HG03175 (cell line): ENCODE measurements around the gene KHDC1L.
"Not testable (repeated sequence)": the region's sequence is repeated elsewhere in the genome, so short reads cannot be mapped to it uniquely, and the experiment has no call there.

Source experiments
- ATAC-seq: cut with Tn5 transposase; IDR thresholded peaks from one replicate; pipeline ENCODE4 v1.9.1; 2021; ENCODE audit warnings: mild to moderate bottlenecking, moderate library complexity; ENCODE audit not compliant: unreplicated experiment

The KHDC1L gene, protein sequence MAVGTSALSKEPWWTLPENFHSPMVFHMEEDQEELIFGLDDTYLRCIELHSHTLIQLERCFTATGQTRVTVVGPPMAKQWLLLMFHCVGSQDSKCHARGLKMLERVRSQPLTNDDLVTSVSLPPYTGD

DNA sequence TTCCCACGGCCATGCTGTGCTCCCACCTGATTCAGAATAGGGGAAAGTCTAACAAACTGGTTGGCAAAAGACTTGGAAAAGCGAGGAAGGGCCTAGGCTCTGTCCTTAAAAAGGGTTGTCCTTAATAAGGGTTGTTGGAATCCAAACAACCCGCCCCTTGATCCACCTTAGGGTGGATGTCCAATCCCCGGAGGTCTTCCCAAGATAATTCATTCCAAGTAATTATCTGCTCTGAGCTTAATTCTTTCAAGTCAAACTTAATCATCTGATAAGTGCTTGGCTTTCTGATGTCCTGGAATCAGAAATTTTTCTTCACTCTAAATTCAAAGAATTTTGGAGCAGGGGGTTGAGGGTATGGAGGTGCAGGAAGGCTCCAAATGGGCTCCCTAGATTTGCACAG is at the start of gene KHDC1L:
Gene KHDC1L, minus strand, starts transcription at position 101 of the 400 bp plus-strand sequence. Its CDS starts 88 bp downstream, at position 13.
- no peak for ATAC-seq

DNA sequence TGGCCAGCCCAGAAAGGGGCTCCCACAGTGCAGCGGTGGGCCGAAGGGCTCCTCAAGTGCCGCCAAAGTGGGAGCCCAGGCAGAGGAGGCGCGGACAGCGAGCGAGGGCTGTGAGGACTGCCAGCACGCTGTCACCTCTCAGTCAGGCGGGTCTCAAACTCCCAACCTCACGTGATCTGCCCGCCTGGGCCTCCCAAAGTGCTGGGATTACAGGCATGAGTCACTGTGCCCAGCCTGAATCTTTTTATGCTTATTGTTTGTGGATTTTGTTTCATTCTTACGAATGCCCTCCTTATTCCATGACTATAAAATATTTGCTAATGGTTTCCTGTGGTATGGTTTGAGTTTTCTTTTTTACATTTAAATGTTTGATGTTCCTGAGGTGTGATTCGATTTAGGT is 44.0 kb upstream of the KHDC1L start:
- not testable (repeated sequence) for ATAC-seq

DNA sequence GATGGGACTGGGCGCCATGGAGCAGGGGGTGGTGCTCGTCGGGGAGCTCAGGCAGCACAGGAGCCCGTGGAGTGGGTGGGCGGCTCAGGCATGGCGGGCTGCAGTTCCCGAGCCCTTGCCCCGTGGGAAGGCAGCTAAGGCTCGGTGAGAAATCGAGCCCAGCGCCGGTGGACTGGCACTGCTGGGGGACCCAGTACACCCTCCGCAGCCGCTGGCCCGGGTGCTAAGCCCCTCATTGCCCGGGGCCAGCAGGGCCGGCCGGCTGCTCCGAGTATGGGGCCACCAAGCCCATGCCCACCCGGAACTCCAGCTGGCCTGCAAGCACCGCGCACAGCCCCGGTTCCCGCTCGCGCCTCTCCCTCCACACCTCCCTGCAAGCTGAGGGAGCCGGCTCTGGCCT is 43.6 kb upstream of the KHDC1L start:
- not testable (repeated sequence) for ATAC-seq

DNA sequence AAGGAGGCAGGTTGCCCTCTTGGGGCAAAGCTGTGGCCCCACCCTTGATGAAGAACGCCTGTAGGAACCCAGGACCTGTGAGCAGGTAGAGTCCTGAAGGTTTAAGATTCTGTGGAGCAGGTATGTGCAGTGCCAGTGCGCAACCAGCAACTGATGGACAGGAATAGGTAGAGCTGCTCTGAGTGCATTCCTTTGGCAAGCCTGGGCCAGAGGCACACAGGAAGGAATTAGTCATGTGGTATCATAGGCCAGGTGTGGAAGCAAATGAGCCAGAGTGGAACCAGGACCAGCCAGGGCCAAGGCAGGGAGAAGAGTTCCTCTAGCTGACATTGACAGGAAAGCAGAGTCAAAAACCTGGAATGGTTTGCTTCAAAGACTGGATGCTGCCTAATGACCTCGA is 39.1 kb upstream of the KHDC1L start:
- ATAC-seq: no peak

DNA sequence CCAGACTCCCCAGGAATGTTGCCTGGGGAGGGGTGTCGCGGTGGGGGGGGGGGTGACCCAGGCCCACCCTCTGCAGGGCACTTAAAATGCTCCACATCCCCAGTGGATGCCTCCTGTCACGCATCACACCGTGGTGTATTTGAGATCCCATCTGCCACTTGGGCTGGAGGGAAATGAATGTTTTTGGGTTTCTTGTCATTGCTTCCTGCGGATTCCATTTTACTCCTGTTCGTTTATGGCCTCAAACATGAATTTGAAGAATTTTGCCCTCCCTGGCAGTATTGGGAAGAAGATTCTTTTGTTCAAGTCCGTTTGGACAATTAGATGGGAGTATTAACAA is 38.2 kb upstream of the KHDC1L start:
- peak; percentile 6 for ATAC-seq

DNA sequence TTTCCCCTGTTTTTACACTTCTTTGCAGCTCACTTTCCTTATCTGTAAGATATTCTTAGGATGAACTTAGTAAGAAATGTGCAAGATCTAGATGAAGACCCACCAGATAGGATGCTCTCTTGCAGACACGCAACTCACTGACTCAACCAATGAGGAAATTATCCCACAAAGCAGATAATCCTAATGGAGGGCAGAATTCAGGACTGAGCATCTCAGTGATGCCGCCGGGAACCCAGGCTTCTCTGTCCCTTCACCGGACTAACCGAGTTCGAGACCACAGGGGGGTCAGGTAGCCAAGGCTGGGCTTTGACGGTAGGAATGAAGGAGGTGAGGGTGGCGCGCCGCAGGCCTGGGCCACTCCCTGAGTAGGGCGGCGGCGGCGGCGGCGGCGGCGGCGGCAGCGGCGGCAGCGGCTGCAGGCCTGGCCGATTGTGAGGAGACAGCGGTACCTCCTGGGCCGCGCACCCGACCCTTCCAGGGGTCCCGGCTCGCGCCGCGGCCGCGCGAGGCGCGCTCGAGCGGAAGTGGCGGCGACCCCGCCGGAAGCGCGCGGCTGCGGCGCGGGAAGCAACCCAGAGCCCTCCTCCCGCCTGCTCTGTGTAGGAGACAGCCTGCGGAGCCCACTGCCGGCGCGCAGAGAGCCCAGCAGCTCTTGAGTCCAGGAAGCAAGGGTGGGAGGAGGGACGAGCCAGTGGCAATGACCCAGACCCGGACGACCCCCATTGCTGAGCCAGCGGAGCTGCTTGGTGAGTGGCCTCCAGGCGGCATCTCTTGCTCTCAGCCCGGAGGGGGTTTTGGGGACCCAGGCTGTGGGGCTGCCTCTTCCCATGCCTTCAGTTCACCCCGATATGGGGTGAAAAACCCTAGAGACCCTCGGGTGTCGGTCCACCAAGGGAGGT is 37.6 kb upstream of the KHDC1L start, which contains the start of gene KHDC1:
Gene KHDC1, minus strand, starts transcription at position 526 of the 899 bp plus-strand sequence. CDS start 20,679 bp downstream, outside the sequence.
- ATAC-seq: peak; percentile 86

DNA sequence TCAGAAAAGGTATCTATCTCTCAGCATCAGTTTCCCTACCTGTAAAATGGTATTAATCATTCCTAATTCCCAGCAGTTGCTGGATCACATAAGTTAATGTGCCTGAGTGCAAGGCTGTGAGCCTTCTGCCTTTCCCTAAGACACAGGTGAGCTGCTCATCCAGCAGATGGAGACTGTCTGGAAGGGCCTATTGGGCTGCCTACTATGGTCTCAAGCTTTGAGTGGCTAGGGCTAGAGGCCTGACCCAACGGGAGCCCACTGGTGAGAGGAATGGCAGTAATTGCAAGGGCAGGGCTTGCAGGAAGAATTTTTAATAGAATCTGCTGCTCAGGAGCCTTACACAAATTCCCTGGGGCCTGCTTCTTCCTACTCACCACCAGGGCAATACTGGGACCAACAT is 33.4 kb upstream of the KHDC1L start:
- no peak for ATAC-seq

DNA sequence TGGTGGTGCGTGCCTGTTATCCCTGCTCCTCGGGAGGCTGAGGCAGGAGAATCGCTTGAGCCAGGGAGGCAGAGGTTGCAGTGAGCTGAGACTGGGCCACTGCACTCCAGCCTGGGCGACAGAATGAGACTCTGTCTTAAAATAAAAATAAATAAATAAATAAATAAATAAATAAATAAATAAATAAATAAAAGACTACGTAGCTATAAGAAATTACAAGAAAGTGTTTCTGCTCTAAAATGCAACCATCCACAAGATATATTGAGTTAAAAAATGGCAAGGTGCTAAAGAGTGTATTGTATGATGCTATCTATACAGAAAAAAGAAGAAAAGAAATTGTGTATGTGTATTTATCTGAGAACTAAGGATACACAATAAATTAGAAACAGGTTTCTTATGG is 29.0 kb upstream of the KHDC1L start:
- not testable (repeated sequence) for ATAC-seq

DNA sequence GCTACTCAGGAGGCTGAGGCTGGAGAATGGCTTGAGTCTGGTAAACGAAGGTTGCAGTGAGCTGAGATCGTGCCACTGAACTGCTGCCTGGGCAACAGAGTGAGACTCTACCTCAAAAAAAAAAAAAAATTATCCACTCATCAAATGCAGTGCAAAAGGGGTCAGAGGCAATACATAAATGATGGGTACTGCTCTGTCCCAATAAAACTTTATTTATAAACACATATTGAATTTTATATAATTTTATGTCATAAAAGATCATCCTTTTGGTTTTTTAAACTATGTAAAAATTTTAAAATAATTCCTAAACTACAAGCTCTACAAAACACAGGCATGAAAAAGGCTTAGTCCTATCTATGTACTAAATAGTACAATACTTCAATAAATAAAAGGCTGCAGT is 27.4 kb upstream of the KHDC1L start:
- ATAC-seq: no peak

DNA sequence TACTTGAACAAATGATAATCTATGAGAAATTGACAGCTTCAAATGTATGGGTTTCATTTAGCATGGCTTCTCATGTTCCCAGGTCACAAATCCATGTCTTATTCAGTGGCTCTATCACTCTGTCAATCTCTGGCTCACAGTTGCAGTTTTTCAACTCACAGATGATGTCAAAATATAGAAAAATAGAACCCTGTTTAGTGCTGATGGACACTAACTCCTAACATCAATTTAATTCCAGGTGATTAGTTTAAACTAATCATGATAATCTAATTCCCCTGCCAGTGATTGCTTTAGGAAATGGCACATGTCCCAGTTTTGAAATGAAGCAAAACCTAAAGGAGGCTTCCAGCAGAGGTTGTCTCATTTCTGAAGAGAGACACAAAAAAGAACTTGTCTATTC is 24.7 kb upstream of the KHDC1L start:
- ATAC-seq: no peak

DNA sequence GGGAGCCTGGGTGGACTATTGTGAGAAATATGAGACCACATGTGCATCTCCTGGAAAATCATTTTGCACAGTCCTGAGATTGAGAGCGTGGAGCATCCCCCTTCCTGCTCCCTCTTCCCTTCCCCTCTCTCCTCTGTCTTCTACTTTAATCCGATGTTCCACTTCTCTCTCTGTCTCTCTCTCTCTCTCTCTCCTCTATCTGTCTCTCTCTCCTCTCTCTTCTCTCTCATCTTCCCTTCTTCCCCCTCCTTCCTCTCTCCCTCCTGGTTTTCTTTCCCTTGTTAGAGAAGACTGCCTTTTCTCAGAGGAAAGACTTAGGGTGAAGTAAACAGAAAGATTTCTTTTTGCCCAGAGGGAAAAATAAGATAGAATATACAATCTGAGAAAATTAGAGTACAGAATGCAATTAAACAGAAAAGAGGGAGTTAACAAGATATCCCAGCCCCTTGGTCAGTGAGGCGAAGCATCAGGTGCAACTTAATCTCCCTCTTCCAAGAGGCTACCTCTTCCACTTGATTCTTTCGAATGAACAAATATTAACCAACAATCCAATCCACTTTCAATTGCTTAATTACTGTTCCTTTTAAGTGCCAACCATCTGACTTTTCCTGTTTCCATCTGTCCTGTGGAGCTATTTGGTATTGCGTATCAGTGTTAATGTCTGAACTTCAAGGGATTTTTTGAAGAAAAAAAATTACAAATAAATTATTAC is 23.1 kb upstream of the KHDC1L start:
- ATAC-seq: no peak

DNA sequence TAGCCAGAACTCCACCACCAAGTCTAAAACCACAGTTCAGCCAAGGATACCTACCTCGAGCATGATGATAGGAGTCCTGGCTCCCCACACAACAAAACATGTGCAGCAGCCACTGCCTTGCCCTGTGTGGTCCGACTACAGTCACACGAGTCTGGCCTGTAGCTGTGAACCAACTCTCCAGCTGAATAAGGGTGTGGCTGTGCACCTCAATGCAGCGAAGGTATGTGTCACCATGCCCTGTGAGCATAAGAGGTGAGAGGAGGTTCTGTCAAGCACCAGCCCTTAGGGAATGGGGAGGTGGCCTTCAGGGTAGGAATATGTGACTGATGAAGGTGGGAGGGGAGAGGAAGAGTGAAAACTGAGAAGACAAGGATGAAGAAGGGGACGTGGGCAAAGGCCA is 16.7 kb upstream of the KHDC1L start:
- ATAC-seq: no peak

DNA sequence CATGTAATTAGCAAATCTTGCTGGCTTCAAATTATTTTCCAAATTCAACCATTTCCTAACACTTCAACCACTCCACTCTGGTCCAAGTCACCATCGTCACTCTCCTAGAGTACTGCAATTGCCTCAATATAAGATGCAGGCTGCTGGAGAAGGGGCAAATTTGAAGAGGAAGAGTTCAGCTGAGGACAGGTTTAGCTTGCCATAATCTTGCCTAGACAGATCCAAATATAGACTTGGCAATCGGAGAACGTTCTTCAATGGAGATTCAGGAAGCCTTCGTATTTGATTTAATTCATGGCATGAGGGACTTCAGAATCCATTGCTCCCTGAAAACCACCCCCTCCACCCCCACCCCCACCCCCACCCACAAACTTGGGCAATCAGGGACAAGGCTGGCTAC is 15.4 kb upstream of the KHDC1L start:
- no peak for ATAC-seq

DNA sequence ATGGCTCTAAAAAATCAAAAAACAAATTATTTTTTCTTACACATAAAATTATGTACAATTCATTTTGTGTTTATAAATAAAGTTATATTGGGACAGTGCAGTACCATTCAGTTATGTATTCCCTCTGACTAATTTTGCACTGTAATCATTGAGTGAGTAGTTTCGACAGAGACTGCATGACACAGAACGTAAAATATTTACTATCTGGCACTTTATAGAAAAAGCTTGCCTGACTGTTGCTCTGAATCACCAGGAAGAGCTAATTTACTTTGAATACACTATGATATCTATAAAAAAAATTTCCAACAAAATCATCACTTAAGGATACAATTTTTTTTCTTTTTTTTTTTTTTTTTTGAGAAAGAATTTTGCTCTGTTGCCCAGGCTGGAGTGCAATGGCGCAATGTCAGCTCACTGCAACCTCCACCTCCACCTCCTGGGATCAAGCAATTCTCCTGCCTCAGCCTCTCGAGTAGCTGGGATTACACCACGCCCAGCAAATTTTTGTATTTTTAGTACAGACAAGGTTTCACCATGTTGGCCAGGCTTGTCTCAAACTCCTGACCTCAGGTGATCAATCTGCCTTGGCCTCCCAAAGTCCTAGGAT is 11.0 kb upstream of the KHDC1L start:
- ATAC-seq: no peak

DNA sequence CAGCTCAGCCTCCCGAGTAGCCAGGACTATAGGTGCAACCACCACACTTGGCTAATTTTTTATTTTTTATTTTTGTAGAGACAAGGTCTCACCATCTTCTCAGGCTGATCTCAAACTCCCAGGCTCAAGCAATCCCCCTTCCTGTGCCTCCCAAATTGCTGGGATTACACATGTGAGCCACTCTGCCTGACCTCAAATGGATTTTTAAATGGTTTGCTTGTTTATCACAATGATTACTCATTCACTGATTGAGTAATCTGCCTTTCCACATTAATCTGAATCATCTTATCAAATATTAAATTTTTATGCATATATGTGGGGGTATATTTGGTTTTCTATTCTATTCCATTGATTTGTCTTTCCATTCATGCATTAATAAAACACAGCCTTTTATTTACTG is 9.4 kb upstream of the KHDC1L start:
- no peak for ATAC-seq

DNA sequence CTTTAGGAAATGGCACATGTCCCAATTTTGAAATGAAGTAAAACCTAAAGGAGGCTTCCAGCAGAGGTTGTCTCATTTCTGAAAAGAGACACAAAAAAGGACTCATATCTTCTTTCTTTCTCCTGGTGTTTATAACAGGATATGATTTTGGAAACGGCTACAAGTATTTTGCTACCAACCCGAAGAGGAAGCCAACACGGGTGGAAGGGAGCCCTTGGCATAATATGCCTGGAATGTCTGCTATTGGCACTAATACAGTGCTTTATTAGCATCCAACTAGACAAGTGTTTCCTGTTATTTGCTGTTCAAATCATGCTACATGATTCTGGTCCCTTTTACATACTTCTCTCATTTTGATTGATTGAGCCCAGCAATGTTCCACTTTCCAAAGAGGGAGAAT is 8.7 kb upstream of the KHDC1L start:
- not testable (repeated sequence) for ATAC-seq

DNA sequence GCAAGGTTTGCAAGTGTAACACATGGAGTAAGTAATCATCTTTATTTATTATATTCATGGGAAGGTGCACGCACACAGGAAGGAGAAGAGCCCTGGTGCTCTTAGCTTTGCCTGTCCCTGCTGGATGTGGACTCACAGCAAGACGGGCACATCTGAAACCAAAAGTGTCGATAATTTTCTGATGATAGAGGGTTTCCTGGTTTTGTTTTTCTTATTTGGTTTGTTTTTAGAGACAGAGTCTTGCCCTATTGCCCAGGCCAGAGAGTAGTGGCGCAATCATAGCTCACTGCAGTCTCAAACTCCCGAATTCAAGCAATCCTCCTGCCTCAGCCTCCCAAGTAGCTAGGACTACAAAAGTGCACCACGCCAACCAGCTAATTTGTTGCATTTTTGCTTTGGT is 7.8 kb upstream of the KHDC1L start:
- no peak for ATAC-seq

DNA sequence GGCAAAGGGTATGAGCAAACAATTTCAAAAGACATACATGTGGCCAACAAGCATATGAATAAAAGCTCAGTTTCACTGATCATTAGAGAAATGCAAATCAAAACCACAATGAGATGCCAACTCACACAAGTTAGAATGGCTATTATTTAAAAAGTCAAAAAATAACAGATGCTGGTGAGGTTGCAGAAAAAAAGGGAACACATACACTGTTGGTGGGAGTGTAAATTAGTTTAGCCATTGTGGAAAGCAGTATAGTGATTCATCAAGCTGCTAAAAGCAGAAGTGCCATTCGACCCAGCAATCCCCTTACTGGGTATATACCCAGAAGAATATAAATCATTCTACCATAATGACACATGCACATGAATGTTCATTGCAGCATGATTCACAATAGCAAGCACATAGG is 6.7 kb upstream of the KHDC1L start:
- peak; percentile 43 for ATAC-seq

DNA sequence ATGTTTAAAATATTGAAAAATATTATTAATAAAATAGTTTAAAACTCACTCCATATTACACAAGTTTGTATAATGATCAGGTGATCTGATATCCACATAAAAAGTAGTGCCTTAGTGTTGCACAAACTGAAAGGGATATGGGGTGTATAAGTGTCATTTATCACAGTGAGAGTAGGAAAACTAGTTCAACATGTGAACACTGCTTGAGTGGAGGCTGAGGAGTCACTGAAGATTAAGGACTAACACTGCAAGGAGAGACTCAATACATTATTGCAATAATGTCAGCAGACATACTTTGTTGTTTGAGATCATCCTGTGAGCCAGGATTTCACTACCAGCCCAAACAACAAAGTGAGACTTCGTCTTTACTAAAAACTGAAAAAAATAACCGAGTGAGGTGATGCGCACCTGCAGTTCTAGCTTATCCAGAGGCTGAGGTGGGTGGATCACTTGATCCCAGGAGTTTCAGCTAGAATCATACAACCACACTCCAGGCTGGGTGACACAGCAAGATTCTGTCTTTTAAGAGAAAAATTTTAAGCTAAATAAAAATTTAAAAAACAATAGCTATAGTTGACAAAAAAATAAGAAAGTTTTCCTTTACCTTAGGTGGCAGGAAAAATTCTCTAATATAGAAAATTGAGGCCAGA is 2.4 kb upstream of the KHDC1L start:
- ATAC-seq: no peak

DNA sequence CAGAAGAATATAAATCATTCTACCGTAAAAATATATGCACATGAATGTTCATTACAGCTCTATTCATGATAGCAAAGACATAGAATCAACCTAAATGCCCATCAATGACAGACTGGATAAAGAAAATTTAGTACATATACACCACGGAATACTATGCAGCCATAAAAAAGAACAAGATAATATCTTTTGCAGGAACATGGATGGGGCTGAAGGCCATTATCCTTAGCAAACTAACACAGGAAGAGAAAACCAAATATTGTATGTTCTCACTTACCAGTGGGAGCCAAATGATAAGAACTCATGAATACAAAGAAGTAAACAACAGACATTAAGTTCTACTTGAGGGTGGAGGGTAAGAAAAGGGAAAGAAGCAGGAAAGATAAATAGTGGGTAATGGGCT is 8.4 kb downstream of the KHDC1L start:
- no peak for ATAC-seq

DNA sequence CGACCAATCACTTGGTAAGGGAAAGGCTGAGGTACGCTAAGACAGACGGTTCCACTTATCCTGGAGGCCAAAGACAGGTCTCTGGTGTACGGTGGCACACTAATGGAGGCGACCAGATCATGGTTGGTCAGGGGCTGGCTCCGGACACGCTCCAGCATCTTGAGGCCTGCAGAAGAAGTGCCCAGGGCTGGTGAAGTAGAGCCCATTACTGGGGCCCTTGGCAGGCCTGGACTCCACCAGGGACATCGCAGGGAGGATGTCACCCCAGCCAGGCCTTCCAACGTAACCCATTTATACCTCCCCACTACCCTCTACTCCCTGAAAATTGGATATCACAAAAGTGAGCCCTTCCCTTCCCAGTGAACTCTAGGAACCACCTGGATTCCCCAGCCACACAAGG is 16.2 kb downstream of the KHDC1L start:
- no peak for ATAC-seq
